DMS53 treated with DMSO at 0.1 percent for 48 hours (cell line): ENCODE measurements around the gene EPHA2.

Experiments used
- DNase-seq: peaks from one replicate; lab custom pipeline; 2025; ENCODE audit not compliant: unreplicated experiment; lab: John Stamatoyannopoulos, UW

Gene EPHA2

DNA sequence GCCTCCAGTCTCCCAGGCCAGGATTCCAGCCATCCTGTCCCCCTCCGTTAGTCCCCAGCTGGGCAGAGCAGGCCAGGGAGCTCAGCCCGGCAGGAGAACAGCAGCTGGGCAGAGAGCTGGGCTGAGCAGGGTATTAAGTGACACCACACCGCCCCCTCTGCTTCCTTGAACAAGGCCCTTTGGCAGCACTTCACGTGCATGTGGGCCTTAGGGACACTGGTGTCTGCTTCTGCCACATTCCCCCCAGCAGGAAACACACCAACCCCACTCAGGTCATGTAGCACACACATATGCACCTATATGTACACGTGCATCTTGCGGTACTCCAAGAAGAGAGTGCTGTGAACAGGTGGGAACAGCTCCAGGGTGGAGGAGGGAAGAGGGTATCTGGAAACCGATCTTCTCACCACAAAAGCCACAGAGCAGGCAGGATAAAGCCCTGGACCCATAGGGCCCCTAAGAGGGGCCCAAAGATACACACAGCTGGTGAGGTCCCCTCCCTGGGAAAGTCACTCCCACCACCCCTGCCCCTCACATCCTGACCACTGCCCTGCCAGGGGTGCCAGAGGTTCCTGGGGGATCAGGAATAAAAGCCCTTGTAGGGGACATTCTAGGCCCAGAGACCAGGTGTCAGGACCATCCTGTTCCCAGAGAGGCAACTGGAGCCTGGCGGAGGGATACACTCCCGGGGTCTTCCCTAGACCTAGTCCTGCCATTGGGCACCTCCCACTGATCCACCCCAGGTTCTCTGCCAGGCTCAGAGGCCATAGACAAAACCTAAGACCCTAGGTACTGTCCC, 4.5 kb downstream of the EPHA2 start:
- DNase-seq: peak; percentile 5

DNA sequence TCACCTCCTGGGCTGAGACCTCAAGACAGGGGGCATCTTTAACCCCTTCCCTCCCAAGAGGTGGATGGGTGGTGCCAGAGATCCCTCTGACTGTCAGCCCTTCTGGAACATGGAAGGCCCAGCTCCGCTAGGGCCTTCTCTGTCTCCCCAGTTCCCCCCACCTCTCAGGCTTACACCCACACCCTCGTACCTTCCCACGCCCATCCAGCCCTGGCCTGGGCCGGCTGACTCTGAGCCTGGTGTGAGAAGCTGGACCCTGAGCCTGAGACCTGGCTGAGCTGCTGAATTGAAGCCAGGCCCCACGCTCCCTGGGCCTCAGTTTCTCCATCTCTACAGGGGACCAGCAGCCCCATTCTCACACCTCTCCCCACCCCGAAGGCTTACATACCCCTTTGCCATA, 5.4 kb downstream of the EPHA2 start:
- DNase-seq: no peak

DNA sequence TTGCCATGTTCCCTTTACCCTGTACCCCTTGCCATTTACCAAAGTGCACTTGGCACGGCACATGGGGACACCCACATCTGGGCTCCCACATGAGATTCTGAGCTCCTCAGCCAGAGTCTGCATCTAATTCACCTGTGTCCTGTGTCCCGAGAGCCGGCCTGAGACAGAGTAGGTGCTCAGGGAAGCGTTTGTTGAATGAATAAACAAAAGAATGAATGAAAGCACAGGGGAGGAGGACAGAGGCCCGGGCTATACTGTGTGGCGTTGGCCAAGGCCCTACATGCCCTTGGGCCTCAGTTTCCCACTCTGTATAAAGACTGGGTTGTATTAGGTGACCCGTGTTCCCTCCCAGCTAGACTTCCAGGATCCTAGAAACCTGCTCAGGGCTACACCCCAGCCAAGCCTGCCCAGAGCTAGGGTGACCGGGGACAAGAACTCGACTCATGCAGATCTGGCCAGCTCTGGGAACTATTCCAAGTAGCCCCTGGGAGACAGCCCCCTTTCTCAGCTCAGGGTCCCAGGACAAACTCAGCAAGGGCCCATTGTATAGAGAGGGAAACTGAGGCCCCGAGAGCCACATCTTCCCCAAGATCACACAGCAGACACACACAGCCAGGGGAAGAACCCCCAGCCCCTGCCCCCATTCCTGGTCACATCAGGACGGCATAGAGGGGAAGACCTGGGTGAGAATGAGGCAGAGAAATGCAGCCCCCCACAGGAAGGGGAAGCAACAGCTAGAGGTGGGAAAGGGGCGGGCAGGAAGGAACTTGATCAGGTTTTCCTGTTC, 6.0 kb downstream of the EPHA2 start:
- no peak for DNase-seq

DNA sequence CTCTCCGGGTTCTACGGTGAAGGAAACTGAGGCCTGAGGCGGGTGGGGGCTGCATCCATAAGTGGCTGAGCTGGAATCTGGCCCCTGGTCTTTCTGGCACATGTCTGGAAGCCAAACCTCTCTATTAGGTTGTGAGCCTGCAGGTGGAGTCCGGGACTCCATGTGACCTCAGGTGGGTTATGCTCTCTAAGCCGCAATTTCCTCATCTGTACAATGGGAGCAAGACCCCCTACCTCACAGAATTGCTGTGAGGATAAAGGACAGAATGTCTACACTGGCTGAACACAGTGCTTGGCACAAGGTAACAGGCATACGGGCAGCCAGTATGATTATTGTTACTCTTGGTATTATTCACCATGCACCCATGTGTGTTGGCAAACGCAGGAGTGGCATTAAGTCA, 6.7 kb downstream of the EPHA2 start:
- DNase-seq: no peak

DNA sequence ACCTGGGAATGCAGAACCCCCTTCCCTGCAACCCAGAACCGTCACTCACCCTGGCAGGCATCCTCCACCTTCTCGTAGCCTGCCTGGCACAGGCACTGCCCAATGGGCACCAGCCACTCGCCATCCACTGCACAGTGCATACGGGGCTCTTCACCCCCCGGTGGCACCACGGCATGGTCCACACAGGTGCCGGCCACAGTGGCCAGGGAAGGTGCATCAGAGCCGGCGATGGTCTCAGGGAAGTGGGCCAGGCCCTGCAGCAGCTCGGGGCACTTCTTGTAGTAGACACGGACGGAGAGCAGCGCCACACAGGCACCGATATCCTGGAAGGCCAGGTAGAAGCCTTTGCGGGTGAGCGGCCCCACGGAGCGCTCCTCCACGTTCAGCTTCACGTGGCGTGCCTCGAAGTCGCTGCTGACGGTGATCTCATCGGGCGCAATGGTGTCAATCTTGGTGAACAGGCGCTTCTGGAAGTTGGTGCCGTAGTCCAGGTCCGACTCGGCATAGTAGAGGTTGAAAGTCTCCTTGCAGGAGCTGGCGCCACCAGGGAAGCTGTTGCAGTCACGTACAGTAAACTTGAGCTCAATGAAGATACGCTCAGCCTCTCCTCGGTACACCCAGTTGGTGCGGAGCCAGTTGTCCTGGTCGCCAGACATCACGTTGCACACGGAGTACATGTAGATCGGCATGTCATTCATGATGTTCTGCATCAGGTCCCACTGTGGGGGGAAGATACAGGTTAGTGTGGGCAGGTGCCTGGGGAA, 7.4 kb downstream of the EPHA2 start:
- no peak for DNase-seq

DNA sequence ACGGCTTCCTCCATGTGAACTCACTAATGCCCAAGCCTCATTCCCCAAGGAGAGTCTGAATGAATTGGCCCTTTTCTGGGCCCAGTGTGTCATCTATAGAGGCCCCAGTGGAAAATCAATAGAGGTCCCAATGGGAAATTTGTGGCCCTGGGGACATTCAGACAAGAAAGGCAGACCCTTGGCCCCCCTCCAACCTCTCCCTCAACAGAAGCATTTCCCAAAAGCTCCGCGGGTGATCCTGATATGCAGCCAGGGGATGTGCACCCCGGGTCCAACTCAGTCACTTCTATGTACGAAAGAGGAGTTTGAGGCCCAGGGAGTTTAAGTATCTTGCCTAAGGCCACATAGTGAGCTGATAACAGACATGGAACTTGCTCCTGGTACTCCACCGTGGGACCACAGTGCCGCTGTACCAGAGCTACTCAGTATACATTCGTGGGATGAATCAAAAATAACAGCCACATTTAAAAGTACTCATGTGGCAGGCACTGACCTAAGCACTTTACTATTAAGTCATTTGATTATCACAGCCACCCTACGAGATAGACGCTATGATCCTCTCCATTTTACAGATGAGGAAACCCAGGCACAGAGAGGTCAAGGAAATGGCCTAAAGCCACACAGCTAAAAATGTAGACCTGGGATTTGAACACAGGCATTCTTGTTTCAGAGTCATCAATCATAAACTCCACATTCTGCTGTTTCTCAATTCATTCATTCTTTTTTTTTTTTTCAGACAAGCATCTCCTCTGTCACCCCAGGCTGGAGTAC, 8.5 kb downstream of the EPHA2 start:
- no peak for DNase-seq

DNA sequence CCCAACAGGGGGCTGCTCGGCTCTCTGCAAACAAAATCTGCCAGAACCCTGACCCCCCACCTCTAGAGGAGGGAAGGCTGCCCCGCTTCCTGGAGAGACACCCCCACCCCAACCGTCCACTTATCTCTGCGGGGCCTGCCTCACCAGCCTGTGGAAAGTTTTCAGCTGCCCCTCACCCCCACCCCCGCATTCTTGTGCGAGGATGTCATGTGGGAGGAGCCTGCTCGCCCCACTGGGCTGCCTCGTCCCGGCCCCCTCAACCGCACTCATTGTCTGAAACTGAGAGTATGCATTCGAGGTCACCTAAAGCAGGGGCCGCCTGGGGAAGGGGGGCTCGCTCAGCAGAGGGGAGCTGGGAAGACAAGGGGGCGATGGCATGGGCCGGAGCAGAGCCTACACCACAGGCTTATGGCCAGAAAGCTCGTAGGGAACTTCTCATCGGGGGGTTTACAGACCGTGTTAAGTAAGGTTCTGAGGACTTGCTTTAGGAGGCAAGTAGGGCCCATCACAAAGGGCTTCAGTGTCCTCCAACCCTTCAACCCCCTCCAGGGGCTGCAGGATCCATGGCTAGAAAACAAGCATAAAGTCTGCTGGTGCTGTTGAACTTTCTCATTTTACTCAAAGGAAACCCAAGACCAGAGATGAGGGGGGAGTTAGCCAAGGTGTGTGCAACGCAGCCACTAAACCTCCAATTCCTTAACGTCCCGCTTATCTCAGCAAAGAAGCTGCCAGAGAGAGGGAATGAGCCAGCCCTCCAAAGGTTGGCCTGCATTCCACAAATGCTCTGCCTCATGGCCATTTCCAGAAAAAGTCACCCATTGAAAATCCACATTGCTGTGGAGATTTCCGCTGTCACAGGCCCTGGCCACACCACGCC, 9.4 kb downstream of the EPHA2 start:
- DNase-seq: no peak

DNA sequence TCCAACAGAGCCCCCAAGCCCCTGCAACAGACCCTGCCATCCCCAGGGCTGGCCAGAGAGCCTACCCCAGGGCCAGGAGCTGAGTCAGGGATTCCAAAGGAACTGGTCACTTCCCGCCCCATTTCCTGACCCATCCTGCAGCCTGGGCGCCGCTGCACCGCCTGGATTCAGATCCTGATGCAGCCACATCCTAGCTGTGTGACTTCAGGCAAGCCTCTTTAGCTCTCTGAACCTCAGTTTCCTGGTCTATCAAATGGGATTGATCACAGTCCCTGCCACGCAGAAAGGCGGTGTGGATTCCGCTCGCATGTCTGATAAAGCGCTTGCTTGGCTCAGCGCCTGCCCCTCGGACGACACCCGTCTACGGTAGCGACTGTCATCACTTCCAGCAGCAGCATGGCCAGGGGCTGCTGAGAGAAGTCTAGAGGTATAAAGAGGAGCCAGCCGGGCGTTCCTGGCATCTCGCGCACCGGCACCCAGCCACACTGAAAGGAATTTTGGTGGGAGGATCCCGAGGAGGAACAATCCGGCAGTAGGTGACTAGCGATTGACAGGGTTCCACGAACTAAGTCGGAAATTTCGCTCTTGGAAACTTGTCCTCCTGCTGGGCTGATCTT, 10.1 kb downstream of the EPHA2 start:
- DNase-seq: no peak

DNA sequence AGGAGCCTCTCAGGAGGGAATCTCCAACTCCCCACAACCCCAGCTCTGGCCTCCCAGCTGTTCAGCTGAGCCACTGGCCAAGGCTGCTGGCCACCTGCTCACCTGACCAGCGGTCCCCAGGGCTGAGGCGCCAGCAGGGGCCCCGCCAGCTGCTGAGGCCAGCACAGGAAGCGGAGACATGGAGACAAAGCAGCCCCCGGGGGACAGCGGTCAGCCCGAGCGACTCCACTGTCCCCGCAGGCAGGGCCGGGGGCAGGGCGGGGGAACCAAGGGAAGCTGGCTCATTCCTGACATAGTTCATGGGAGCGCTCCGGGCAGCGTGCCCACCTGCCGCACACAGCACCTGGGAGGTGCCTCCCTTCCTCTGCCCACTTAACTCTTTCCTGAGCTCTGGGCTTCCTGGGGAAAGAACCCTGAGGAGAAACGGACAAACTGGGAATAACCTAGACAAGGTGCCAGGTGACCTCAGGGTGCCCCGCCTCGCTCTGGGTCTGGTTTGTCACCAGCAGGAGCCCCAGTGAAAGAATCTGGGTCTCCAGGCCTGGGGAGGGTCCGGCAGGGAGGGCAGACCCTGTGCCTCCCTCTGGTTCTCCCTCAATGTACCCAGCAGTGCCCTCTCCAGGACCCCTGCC, 10.7 kb downstream of the EPHA2 start:
- DNase-seq: no peak

DNA sequence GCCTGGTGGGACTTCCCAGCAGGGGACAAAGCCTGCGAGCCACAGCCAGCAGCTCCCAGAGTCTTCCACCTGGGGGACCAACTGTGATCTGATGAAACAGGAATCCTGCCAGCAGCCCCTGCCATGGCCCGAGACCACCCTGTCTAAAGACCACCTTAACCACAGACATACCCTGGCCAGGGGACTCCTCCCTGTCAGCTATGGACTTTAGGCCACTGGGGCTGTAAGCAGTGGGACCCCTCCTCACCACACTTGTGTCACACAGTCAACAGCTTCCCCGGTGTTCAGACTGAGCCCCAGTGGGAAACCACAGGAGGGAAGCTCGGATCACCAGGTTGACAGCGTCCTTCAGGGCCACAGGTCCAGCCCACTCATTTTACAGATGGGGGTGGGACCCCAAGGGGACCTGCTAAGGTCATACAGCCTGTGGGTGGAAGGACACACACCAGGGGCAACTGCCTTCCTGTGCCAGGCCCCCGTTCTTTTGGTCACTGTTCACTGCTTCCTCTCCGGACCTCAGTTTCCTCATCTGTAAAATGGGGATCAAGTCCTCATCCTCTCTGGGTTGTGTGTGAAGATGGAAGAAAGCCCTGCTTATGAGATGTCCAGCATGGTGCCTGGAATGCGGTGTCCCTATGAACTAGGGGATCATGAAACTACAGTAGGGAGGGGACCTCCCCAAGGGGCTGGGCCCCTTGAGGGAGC, 11.4 kb downstream of the EPHA2 start:
- no peak for DNase-seq

DNA sequence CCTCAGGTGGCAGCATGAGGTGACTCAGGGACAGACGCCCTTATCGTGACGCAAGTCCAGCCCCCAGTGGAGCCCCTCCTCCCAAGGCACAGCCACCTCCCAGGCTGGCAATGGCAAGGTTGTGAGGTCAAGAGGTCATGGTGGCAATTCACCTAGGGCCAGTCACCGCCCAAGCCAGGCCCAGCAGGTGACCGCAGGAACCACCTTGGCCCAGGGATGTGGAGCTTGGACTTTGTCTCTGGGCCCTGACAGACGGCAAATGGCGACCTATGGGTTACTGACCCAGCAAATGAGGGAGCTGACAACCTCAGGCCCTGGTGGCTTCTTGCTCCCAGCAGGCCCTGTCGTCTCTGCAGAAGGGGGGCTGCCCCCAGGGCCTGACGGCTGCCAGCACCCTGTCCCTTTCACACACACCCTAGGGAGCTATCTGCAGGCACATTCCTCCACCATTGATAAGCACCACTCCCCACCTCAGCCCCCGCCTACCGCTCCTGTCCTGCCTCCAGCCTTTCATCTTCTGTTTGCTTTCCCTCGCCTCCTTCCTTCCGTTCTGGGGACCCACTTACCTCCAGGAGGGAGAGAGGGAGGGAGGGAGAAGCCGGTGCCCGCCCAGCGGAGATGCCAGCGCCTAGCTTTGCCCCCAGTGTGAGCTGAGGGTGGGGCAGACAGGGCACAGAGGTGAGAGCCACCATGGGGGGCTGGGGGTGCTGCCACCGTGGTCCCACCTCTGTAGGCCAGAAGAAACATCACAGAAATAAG, 12.1 kb downstream of the EPHA2 start:
- DNase-seq: no peak

DNA sequence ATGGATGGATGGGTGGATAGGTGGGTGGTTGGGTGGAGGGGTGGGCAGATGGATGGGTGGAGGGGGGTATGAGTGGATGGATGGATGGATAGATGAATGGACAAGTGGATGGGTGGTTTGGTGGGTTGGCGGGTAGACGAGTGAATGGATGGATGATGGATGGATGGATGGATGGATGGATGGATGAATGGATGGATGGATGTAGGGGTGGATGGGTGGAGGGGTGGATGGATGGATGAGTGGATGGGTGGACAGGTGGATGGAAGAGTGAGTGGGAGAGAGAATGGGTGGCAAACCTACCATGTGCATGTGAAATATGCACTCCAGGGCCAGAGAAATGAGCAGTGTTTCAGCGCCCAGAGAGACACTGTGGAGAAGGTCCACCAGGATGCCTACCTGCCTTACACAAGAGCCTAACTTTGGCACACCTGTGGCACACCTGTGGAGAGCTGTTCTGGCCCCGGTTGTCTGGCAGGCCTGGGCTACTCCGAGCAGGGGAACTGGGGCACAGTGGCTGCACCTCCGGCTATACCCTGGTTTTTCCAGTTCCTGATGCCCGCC, 12.8 kb downstream of the EPHA2 start:
- no peak for DNase-seq

DNA sequence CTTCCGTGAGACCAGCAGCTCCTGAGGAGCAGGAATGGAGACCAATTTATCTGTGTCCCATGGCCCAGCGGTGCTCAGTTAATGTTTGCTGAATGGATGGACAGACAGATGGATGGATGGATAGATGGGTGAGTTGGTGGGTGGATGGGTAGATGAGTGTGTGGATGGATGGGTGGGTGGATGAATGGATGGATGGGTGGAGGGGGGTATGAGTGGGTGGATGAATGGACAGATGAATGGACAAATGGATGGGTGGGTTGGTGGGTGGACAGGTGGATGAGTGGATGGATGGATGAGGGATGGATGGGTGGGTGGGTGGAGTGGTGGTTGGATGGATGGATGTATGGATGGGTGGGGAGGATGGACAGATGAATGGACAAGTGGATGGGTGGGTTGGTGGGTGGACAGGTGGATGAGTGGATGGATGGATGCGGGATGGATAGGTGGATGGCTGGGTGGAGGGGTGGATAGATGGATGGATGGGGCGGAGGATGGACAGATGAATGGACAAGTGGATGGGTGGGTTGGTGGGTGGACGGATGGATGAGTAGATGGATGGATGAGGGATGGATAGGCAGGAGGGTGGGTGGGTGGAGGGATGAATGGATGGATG, 13.4 kb downstream of the EPHA2 start:
- DNase-seq: no peak

DNA sequence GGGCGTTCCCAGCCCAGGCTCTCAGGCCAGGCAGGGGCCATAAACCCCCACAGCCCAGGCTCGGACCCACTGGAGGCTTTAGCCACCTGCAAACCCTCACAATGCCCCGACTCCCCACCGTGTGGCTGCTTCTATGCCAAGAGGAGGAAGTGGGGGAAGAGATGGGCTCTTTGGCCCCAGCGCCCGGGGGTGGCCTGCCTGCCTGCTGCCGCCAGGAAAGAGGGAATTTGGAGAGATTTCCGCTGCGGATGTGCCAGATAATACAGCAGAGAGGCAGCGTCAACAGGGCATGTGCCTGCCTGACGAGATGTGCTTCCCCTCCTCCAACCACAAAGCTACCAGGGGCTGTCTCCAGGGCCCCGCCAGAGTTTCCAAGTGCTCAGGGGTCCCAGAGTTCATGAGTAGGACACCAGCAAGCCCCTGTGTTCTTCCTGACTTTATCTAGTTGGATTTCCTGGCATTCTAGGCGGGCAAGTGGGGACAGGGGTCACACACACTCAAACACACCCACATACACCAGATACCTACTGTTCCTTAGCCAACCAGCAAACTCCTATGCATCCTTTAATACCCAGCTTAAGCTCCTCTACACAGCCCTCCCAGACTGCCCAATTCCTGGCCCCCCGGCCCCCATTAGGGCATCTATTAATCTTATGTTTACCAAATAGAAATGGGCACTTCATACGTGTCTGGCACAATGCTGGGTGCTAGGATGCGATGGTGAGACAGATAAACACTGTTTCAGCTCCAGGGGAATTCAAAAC, 14.1 kb downstream of the EPHA2 start:
- DNase-seq: no peak

DNA sequence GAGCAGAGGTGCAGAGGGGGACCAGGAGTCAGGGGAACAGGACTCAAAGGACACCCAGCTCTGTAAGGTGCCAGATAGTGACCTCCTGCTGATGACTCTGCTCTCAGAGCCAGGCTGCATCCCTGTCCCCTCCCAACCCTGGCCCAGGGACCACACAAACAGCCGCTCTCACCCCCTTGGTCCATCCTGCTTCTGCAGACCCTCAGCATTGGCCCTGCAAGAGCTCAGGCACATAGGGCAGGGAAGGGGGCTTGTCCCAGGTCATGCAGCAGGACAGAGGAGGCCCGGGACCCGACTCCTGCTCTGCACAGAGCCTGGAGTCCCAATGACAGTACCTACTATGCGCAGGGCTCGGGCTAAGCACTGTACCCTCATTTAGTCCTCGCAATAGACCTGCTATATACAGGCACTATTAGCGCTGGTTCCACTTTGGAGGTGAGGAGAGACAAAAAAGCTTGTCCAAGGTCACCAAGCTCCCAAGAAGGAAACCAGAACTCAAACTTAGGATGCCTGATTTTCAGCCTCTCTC, 15.7 kb downstream of the EPHA2 start:
- no peak for DNase-seq

DNA sequence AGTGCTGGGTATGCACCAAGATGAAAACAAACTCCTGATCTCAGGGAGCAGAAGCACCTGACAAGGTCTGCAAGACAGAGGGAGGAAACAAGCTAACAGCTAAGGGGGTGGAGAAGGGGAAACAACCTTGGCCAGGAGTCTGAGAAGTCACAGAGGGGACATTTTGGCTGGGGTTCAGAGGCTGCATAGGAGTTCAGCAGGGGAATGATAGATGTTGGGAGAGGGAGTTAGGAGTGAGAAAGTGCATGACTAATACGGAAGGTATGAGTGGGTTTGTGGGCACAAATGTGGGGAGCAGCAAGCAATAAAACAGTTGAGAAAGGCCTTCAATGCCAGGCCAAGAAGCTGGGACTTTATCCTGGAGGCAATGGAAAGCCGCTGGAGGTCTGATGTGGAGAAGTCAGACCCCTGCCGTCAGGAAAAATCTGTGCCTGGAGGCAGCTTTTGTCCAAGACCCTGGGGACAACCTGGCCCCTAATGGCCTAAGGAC, 16.4 kb downstream of the EPHA2 start:
- no peak for DNase-seq
